ENCODE data around the gene PRKAB1. TPM values are rescaled to one million over a fixed set of nuclear protein-coding genes. Genes with fewer than 3 reads are reported as not detected.

PRKAB1 gene
- total and polyA plus RNA-seq, 9 of the 15 experiments (the other 6 are each of a cell fraction or from before 2014, with no cell fraction given) = 32.6 to 94.2 (median 63.8) TPM

DNA sequence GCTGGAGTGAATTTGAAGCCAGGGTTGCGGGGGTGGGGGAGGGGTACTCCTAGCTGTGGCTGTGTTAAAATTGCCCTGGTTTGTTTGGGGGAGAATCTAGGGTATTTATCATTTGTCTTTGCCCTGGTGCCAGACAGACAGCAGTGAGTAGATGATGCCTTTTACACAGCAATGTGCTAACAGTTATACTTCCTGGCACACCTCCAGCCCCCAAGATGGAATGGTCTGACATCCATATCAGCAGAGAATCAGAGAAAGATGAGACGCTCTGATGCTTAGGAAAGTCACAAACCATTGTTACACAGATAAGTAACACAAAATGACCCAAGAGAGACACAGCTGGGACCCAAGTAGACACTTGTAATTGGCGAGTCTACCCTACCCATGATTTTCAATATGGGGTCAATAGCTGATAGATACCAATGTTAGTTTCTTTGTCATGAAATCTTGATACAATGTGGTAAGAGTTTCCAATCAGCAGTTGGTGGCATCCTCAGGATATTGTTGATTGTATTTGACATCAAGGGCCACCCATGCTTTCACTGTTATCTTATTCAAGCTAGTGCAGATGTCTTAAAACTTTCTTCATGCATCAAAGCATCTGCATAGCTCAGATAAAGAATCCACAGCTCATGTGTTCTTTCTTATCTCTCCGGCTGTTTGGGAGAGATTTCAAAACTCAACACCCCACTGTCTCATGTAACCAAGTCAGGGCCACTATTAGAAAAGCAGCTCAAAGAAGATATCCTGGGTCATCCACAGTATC lies 2.6 kb upstream of the PRKAB1 start (continued):
- TF ChIP-seq, protein P1, sequence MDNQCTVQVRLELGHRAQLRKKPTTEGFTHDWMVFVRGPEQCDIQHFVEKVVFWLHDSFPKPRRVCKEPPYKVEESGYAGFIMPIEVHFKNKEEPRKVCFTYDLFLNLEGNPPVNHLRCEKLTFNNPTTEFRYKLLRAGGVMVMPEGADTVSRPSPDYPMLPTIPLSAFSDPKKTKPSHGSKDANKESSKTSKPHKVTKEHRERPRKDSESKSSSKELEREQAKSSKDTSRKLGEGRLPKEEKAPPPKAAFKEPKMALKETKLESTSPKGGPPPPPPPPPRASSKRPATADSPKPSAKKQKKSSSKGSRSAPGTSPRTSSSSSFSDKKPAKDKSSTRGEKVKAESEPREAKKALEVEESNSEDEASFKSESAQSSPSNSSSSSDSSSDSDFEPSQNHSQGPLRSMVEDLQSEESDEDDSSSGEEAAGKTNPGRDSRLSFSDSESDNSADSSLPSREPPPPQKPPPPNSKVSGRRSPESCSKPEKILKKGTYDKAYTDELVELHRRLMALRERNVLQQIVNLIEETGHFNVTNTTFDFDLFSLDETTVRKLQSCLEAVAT (IDR thresholded peaks at IDR 0.05) = peak in 1 of 2 experiments; percentile 58; a peak in 2 of 4 replicates
- TF ChIP-seq TAL1 (IDR thresholded peaks at IDR 0.05) = peak; percentile 100
- TF ChIP-seq HNRNPLL (IDR thresholded peaks at IDR 0.05; ENCODE audit: low read depth, low read length, poor library complexity, severe bottlenecking) = no peak
- peak; percentile 98 for TF ChIP-seq ZNF766 (CRISPR knock-in tag; conservative IDR thresholded peaks at IDR 0.05)
- TF ChIP-seq POLR2AphosphoS5 (IDR thresholded peaks at IDR 0.05; ENCODE audit: control insufficient read depth, insufficient read depth, low read depth, low read length) = peak; percentile 100
- peak; percentile 100 for TF ChIP-seq NCOR1 (IDR thresholded peaks at IDR 0.05)
- peak; percentile 100 for TF ChIP-seq SMARCA4 (IDR thresholded peaks at IDR 0.05)
- TF ChIP-seq ZNF274 (IDR thresholded peaks at IDR 0.05; ENCODE audit: borderline replicate concordance, low read depth, low read length) = peak; percentile 89
- 0 out of 2 replicates have a peak, but pooled peaks have one; percentile 51 for TF ChIP-seq ZNF444 (CRISPR knock-in tag; IDR thresholded peaks at IDR 0.05)
- peak; percentile 99 for TF ChIP-seq ARNT (IDR thresholded peaks at IDR 0.05)
- TF ChIP-seq, protein P2, sequence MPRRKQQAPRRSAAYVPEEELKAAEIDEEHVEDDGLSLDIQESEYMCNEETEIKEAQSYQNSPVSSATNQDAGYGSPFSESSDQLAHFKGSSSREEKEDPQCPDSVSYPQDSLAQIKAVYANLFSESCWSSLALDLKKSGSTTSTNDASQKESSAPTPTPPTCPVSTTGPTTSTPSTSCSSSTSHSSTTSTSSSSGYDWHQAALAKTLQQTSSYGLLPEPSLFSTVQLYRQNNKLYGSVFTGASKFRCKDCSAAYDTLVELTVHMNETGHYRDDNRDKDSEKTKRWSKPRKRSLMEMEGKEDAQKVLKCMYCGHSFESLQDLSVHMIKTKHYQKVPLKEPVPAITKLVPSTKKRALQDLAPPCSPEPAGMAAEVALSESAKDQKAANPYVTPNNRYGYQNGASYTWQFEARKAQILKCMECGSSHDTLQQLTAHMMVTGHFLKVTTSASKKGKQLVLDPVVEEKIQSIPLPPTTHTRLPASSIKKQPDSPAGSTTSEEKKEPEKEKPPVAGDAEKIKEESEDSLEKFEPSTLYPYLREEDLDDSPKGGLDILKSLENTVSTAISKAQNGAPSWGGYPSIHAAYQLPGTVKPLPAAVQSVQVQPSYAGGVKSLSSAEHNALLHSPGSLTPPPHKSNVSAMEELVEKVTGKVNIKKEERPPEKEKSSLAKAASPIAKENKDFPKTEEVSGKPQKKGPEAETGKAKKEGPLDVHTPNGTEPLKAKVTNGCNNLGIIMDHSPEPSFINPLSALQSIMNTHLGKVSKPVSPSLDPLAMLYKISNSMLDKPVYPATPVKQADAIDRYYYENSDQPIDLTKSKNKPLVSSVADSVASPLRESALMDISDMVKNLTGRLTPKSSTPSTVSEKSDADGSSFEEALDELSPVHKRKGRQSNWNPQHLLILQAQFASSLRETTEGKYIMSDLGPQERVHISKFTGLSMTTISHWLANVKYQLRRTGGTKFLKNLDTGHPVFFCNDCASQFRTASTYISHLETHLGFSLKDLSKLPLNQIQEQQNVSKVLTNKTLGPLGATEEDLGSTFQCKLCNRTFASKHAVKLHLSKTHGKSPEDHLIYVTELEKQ (CRISPR knock-in tag; IDR thresholded peaks at IDR 0.05) = 0 out of 2 replicates have a peak, but pooled peaks have one; percentile 32
- TF ChIP-seq ZSCAN32 (CRISPR knock-in tag; IDR thresholded peaks at IDR 0.05) = peak; percentile 81; the same call in 1 of the 2 replicates
- no peak for TF ChIP-seq SRSF3 (IDR thresholded peaks at IDR 0.05; ENCODE audit: insufficient read depth, low read length)
- TF ChIP-seq ZNF584 (CRISPR knock-in tag; IDR thresholded peaks at IDR 0.05; ENCODE audit: low read depth) = peak; percentile 98
- TF ChIP-seq, protein P3, sequence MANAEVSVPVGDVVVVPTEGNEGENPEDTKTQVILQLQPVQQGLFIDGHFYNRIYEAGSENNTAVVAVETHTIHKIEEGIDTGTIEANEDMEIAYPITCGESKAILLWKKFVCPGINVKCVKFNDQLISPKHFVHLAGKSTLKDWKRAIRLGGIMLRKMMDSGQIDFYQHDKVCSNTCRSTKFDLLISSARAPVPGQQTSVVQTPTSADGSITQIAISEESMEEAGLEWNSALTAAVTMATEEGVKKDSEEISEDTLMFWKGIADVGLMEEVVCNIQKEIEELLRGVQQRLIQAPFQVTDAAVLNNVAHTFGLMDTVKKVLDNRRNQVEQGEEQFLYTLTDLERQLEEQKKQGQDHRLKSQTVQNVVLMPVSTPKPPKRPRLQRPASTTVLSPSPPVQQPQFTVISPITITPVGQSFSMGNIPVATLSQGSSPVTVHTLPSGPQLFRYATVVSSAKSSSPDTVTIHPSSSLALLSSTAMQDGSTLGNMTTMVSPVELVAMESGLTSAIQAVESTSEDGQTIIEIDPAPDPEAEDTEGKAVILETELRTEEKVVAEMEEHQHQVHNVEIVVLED (CRISPR knock-in tag; IDR thresholded peaks at IDR 0.05) = peak; percentile 59; the same call in 1 of the 2 replicates
- 0 out of 2 replicates have a peak, but pooled peaks have one; percentile 26 for TF ChIP-seq ETV5 (CRISPR knock-in tag; IDR thresholded peaks at IDR 0.05; ENCODE audit: low read depth)
- peak; percentile 78; the same call in 1 of the 2 replicates for TF ChIP-seq ZNF696 (CRISPR knock-in tag; conservative IDR thresholded peaks at IDR 0.05)
- TF ChIP-seq, protein P4, sequence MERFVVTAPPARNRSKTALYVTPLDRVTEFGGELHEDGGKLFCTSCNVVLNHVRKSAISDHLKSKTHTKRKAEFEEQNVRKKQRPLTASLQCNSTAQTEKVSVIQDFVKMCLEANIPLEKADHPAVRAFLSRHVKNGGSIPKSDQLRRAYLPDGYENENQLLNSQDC (CRISPR knock-in tag; IDR thresholded peaks at IDR 0.05) = peak; percentile 39; the same call in 1 of the 2 replicates
- TF ChIP-seq NCOA1 (IDR thresholded peaks at IDR 0.05; ENCODE audit: low read depth) = peak; percentile 96
- peak in 1 of 2 experiments; percentile 94; a peak in 2 of 4 replicates for TF ChIP-seq NONO (IDR thresholded peaks at IDR 0.05; ENCODE audit: low read depth in 2 of 2, low read length in 1 of 2)
- peak; percentile 97 for TF ChIP-seq GATAD2B (IDR thresholded peaks at IDR 0.05; ENCODE audit: borderline replicate concordance)

Data from K562 (cell line).